Colon (tissue), 2 donors: ENCODE data around the gene MYL6.
"Not testable (repeated sequence)": the region's sequence is repeated elsewhere in the genome, so short reads cannot be mapped to it uniquely, and the experiment has no call there.

Experiments
- FAIRE-seq: peaks from 2 replicates; lab custom pipeline; 2012; peaks lifted over from hg19 to GRCh38; lab: Jason Lieb, UNC
- donor health status: control.
- donor health status: control.

MYL6 gene

GRCh38 chr12:56189099-56189917 lies 31.1 kb downstream of the MYL6 start, which contains the start of gene SMARCC2:
TSS of gene SMARCC2 (minus strand) at chr12:56189483. CDS start at chr12:56189461, 22 bp downstream.
- no peak for FAIRE-seq

- FAIRE-seq, result no peak
Observed at GRCh38 chr12:56189918-56190694, 31.9 kb downstream of the MYL6 start.

- no peak for FAIRE-seq
Observed at GRCh38 chr12:56190695-56191155, 32.6 kb downstream of the MYL6 start.

GRCh38 chr12:56192582-56192981 lies 34.4 kb downstream of the MYL6 start:
- no peak for FAIRE-seq

- FAIRE-seq, result no peak
Observed at GRCh38 chr12:56193025-56193578, 34.9 kb downstream of the MYL6 start.

GRCh38 chr12:56196818-56197550 lies 38.8 kb downstream of the MYL6 start:
- FAIRE-seq, result not testable (repeated sequence)

- FAIRE-seq, result no peak
Observed at GRCh38 chr12:56197921-56198635, 39.9 kb downstream of the MYL6 start.

GRCh38 chr12:56198836-56199235 lies 40.7 kb downstream of the MYL6 start:
- FAIRE-seq, result no peak

- no peak for FAIRE-seq
Observed at GRCh38 chr12:56202366-56202765, 44.2 kb downstream of the MYL6 start.

- FAIRE-seq, result no peak
Observed at GRCh38 chr12:56202838-56203237, 44.7 kb downstream of the MYL6 start.

- no peak for FAIRE-seq
Observed at GRCh38 chr12:56204275-56204674, 46.1 kb downstream of the MYL6 start.

- FAIRE-seq, result no peak
Observed at GRCh38 chr12:56205445-56205844, 47.3 kb downstream of the MYL6 start.

- FAIRE-seq, result no peak
Observed at GRCh38 chr12:56206452-56207166, 48.5 kb downstream of the MYL6 start.

GRCh38 chr12:56208006-56208405 lies 49.8 kb downstream of the MYL6 start:
- FAIRE-seq, result no peak
